Hematopoietic multipotent progenitor cell treated with erythropoietin and hydrocortisone succinate and interleukin-3 and kit ligand, for 4 days (in vitro differentiated cells): ENCODE data around the gene MAP3K20.

Experiments
- DNase-seq: peaks from one replicate; pipeline ENCODE4 v3.0.0-alpha.2; 2015

MAP3K20 gene

GRCh38 chr2:173051463-173052215 lies 24.0 kb upstream of the MAP3K20 start:
- peak; percentile 69 for DNase-seq

- DNase-seq = no peak
Observed at GRCh38 chr2:173053043-173053699, 22.5 kb upstream of the MAP3K20 start.

GRCh38 chr2:173054466-173054865 lies 21.2 kb upstream of the MAP3K20 start:
- DNase-seq = no peak

- no peak for DNase-seq
Observed at GRCh38 chr2:173056705-173057364, 18.8 kb upstream of the MAP3K20 start.

- no peak for DNase-seq
Observed at GRCh38 chr2:173058097-173058496, 17.5 kb upstream of the MAP3K20 start.

GRCh38 chr2:173058673-173059072 lies 17.0 kb upstream of the MAP3K20 start:
- peak; percentile 62 for DNase-seq

- DNase-seq = no peak
Observed at GRCh38 chr2:173059292-173059691, 16.4 kb upstream of the MAP3K20 start.

GRCh38 chr2:173059971-173060461 lies 15.6 kb upstream of the MAP3K20 start:
- peak; percentile 46 for DNase-seq

GRCh38 chr2:173062801-173063200 lies 12.8 kb upstream of the MAP3K20 start:
- DNase-seq = no peak

GRCh38 chr2:173064151-173064805 lies 11.4 kb upstream of the MAP3K20 start:
- no peak for DNase-seq

GRCh38 chr2:173066887-173067676 lies 8.6 kb upstream of the MAP3K20 start:
- no peak for DNase-seq

- no peak for DNase-seq
Observed at GRCh38 chr2:173075056-173075780, 428 bp upstream of the MAP3K20 start.

GRCh38 chr2:173076581-173077345 lies 1.1 kb downstream of the MAP3K20 start:
- DNase-seq = peak; percentile 47

- peak; percentile 61 for DNase-seq
Observed at GRCh38 chr2:173077506-173078177, 2.0 kb downstream of the MAP3K20 start.

- DNase-seq = no peak
Observed at GRCh38 chr2:173079141-173079540, 3.5 kb downstream of the MAP3K20 start.

- no peak for DNase-seq
Observed at GRCh38 chr2:173079973-173080860, 4.6 kb downstream of the MAP3K20 start.

GRCh38 chr2:173086518-173087213 lies 11.0 kb downstream of the MAP3K20 start:
- no peak for DNase-seq

- no peak for DNase-seq
Observed at GRCh38 chr2:173087214-173087581, 11.6 kb downstream of the MAP3K20 start.
